COR-L47 (cell line): ENCODE measurements around the gene STPG3.
A peak's percentile ranks its signal among the peaks of the same experiment; 100 is the strongest.

Source experiments
- DNase-seq: peaks from one replicate; lab custom pipeline; 2025; lab: John Stamatoyannopoulos, UW

STPG3 gene

GRCh38 chr9:137302449-137303150, 51.5 kb downstream of the STPG3 start:
- DNase-seq: peak; percentile 73
